HG02840 (cell line): ENCODE measurements around the gene MYOM1.

ENCODE experiments used
- ATAC-seq: cut with Tn5 transposase; IDR thresholded peaks from one replicate; pipeline ENCODE4 v1.9.1; 2021; ENCODE audit warnings: mild to moderate bottlenecking, moderate library complexity, moderate number of reproducible peaks; ENCODE audit not compliant: unreplicated experiment, low FRiP score

MYOM1 gene

DNA sequence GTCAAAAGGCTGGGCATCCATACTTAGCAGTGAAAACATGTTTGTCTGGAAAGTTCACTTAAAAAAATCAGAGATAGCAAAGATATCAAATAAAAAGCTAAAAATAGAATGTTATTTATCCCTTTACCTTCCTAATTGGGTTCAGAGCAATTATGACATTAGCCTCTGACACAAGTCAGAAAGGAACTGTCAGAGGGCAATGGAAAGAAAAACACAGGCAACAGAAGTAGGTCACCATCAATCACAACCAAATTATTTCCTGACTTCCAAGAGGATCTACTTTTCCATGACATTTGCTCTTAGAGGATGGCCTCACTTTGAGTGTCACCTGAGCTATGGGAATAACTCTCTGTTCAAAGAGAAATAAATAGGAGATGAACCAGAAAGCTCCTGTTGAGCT, 27.5 kb downstream of the MYOM1 start:
- ATAC-seq, result no peak

DNA sequence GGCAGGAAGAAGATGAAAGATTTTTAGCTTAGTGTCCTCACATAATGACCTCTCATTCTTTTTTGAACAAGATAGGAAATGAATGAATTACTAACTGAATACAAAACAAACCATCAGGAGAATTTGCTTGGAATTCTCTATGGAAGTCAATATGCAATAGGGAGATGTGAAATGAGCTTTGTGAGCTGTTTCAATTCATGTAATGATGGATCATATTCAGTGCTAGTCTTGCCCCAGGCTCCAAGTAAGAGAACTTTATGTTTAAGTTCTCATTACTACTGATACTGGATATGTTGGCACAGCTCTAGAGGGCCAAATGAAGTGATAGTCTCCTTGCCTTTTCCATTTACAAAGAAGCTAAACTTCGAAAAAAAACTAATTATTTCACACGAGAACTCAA, 29.2 kb downstream of the MYOM1 start:
- ATAC-seq, result no peak

DNA sequence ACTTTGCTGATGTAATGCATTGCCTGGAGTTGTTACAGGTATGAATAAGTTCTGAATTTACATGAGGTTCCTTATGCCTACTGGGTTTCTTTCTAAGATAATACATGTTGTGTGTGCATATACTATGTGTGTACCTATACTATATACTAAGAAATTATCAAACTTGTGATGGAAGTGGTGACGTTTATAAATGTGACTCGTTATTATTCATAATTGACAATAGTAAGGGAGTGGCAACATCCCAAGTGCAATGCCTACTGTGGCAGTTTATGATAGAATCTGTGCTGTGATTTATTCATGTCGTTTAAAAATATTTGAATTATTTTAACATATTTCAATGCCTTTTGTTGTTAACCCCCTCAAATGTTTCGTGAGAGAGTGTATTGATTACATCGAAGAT, 29.9 kb downstream of the MYOM1 start:
- ATAC-seq, result no peak

DNA sequence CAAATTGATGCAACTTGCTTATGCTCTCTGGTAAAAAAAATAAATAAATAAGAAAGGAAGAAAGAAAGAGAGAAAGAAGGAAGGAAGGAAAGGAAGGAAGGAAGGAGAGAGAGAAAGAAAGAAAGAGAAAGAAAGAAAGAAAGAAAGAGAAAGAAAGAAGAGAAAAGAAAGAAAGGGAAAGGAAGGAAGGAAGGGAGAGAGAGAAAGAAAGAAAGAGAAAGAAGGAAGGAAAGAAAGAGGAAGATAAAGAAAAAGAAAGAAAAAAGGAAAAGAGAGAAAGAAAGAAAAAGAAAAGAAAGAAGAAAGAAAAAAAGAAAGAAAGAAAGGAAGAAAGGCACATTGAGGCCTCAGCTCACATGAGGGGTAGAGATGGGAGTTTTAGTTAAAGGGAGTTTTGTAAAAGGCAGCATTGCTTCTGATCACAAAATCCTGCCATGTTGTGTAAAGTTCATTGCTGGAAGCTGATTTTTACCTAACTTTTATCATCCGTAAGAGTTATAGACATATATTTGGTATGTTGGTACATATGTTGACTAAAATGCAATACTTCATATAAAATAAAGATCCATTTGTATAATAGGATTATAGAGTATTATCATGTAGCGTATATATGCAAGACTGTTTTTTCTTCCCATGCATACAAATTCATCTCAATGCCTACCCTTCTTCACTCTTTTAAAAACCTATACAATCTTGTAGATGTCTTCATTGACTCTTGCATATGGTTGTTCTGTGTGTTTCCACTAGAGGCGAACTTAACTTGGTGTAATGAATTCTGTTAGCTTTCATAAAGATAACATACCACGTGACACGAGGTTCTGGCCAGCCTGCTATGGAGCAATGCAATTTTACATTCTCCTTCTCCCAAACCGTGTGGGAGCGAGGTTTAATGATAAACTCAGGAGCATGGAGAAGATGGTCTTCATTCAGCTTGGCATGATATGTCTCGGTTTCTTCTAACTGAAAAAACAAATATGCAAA, 32.8 kb downstream of the MYOM1 start:
- ATAC-seq, result no peak

DNA sequence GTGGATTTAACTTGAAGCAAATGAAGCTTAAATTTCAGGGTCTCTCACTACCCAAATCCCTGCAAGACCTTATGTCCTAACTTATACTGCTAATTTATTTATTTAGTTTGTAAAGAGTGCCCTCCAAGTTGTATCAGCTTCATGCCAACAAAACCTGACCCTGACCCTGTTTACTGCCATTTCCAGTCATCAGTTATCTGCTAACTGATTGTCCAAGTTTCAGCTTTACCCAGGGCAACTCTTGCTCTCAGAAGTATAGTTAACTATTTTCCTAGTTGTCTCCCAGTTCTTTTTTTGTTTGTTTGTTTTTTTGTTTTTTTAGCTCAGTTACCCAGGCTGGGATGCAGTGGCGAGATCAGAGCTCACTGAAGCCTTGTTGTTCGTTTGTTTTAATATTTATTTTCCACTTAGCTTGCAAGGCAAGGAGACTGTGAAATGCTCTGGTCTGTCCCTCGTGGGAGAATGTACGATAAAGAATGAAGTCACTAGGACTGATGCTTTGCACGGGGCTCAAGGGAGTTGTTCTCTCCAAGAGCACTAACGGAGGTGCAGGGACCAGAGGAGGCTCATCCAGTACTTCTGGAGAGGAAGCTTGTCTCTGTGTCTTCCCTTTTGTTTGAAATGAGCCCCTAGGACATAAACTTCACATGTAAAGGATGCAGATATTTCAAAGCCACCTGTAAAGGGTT, 35.3 kb downstream of the MYOM1 start:
- ATAC-seq, result no peak

- ATAC-seq, result no peak
Observed at GRCh38 chr18:3183103-3183717, 36.6 kb downstream of the MYOM1 start.

DNA sequence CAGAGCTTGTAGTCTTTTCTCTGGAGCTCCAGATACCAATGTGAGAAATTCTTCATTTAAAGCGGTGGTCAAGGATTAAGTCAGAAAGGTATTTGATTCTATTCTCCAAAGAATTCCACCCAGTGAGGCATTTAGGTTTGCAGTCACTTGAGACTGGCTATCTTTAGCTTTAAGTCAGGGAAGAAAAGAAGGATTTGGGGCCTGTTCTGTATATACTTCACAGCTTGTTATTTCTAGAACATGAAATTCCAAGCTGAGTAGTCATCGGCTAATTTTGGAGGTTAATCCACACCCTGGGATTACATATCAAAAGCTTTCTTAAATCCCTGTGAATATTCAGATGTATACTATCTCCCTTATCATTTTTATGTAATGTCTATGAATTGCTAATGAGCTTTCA, 39.4 kb downstream of the MYOM1 start:
- no peak for ATAC-seq

DNA sequence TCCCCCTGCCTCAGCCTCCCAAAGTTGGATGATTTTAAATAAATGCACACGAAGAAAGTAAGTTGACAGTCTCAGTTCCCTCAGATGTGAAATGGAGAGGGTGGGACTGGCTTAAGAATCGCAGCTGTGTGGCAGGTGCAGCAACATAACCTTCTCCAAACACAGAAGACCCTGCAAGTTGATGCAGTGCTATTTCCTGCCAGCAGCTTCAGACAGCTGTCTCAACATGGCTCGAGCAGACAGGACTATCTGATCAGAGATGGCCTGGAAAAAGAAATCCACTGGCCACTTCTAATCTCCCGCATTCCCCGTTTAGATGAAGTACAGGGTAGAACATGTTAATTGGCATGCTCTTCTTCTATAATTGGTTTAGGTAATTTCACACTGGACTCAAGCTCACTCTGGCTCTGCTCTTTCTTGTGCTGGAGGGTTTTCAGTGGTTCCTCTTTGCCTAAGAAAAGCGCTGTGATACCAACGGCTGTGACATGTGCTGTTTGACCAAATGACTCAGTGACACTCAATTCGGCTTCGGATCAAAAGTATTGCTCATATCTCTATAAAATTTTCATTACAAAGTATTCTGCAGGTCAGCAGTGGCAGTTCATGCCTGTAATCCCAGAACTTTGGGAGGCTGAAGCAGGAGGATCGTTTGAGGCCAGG, 40.2 kb downstream of the MYOM1 start:
- peak; percentile 51 for ATAC-seq

- peak; percentile 86 for ATAC-seq
Observed at GRCh38 chr18:3177902-3178687, 41.7 kb downstream of the MYOM1 start.

DNA sequence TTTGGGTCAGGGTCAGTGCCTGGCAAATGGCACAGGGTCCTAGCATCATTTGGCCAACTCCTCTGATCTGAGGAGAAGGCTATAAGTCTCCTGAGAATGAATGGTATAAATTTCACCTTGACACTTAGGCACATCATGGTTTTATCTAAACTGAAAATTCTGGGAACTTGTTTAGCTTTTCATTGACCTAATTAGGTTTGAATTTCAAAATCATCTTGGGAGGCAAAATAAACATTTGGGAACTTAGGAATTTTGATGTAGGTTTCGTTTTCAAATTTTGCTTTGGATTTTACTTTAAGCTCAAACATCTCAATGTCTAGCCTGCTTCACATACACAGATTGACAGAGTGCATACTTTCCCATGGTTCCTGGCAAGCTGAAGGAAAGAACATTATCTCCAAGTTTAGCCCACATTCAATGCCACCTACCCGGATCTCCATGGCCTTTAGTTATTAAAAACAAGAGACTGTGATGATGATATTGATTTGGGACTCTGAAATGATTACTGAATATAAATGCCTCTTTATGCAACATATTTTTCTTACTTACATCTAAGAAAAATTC, 44.5 kb downstream of the MYOM1 start:
- ATAC-seq, result no peak

DNA sequence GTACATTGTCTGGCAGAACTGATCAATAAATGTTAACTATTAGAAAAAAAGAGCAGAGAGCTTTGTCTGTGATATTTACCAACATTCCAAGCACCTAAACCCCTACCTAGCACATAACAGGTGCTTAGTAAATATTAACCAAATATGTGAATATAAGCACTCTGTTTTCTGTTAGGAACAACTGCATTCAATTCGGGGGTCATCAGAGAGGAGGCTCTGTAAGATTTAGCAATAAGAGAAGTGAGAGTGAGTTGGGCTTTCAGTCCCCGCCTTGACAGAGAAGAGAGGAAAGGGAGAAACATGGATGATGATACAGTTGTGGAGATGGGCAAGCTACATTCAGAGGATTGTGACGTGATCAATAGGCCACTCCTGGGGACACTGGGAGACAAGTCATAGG, 47.7 kb downstream of the MYOM1 start:
- ATAC-seq, result no peak

DNA sequence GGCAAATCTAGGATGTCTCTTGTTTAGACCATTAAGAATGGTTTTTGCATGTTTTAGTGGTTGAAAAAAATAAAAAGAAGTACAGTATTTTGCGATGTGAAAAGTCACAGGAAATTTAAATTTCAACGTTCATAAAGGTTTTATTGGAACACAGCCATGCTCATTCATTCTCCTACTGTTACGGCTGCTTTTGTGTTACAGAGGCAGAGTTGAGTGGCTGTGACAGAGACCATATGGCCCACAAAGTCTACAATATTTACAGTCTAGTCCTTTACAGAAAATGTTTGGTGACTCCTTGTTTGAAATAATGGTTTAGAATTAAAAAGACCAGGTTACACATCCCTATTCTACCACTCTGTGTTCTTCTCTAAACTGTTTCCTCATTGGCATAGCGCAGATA, 48.1 kb downstream of the MYOM1 start:
- no peak for ATAC-seq

GRCh38 chr18:3170441-3171161, 49.2 kb downstream of the MYOM1 start:
- no peak for ATAC-seq

DNA sequence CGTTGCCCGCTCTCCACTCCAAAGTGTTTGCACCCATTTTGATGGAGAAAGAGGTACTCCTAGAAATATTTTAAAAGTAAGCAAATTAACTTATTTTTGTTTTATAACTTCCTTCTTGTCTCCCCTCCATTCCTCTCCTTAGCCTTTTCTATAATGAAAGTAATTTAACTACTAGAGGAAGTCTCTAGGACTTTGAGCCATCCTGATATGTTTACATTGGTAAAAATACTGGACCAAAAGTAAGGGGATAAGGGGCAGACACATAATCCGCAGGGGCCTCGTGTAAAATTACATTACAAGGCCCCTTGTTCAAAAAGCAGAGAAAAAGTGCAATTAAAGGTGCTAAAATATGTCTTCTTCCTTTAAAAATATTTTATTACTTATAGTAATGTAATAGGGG, 55.4 kb downstream of the MYOM1 start:
- no peak for ATAC-seq

GRCh38 chr18:3163968-3164367, 55.8 kb downstream of the MYOM1 start:
- no peak for ATAC-seq

DNA sequence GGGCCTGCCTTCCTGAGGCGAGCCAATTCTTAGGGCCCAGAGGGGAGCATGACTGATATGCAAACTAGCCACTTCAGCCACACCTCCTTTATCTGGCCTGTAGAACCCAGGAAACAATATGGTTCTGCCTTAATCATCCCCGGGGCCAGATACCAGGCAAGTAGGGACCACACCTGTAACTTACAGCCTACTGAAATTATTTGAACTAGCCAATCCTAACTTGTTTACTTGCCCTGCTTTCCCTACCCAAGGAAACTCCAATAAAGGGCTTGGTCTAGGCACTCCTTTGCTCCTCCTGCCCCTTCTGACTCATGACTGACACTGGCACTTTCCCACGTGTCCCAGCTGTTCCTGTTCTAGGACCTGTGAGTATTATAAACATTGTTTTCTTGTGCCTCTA, 57.6 kb downstream of the MYOM1 start:
- ATAC-seq, result no peak

- no peak for ATAC-seq
Observed at GRCh38 chr18:3159830-3160229, 59.9 kb downstream of the MYOM1 start.

GRCh38 chr18:3157606-3158005, 62.2 kb downstream of the MYOM1 start:
- ATAC-seq, result no peak

GRCh38 chr18:3157086-3157485, 62.7 kb downstream of the MYOM1 start:
- ATAC-seq, result no peak
